Large intestine (tissue), 12 donors: ENCODE data around the gene PSMD14. TPM values are rescaled to one million over a fixed set of nuclear protein-coding genes. Genes with fewer than 3 reads are reported as not detected.
"Not testable (repeated sequence)": the region's sequence is repeated elsewhere in the genome, so short reads cannot be mapped to it uniquely, and the experiment has no call there.

Experiments used
- DNase-seq, 2 donors: peaks; one replicate each; pipeline versions ENCODE4 v3.0.0 to v3.0.0-alpha.2; 2013
- H3K27ac ChIP-seq: one replicate; pipeline ENCODE4 v1.5.1; 2013; ENCODE audit warnings: low read length
- H3K27me3 ChIP-seq: 2 replicates; pipeline ENCODE4 v1.6.1; 2013; ENCODE audit warnings: low read length; ENCODE audit not compliant: control insufficient read depth, insufficient read depth
- H3K36me3 ChIP-seq: 2 replicates; pipeline ENCODE4 v1.6.1; 2013; ENCODE audit warnings: low read length; ENCODE audit not compliant: control insufficient read depth, insufficient read depth
- H3K4me1 ChIP-seq: one replicate; pipeline ENCODE4 v1.6.1; 2013; ENCODE audit warnings: low read length; ENCODE audit not compliant: control insufficient read depth, insufficient read depth
- H3K4me3 ChIP-seq: one replicate; pipeline ENCODE4 v1.5.1; 2013; ENCODE audit warnings: low read length
- H3K9me3 ChIP-seq: one replicate; pipeline ENCODE4 v1.6.1; 2013; ENCODE audit warnings: mild to moderate bottlenecking, low read depth, low read length, moderate library complexity; ENCODE audit not compliant: control insufficient read depth
- WGBS: methylation state at CpG from one replicate; pipeline ENCODE4 v1.1.5; 2013; ENCODE audit warnings: low lambda C conversion rate; ENCODE audit not compliant: insufficient coverage; 5-methylcytosine and 5-hydroxymethylcytosine counted together
- long read RNA-seq, 11 donors: transcript quantifications; one replicate each; lab custom pipeline, GENCODE V29; 2026
- polyA plus RNA-seq: library from polyadenylated mRNA; unstranded; fragments of 120-200 nt; gene quantifications from one replicate; pipeline ENCODE4 v1.2.1, GENCODE V29; 2013

Gene PSMD14
- 35.9 TPM for polyA plus RNA-seq
- long read RNA-seq, donor 1, transcript PSMD14-201 (12 exons, 1,954 nt) = major isoform, 20 of 21 reads
- long read RNA-seq, donor 1, partial matches to known transcripts = 0 of 21 reads
- long read RNA-seq, donor 1, other reads (novel, unspliced or antisense) = 0 of 21 reads
- long read RNA-seq, donor 2, transcript PSMD14-201 (12 exons, 1,954 nt) = major isoform, 16 of 21 reads
- long read RNA-seq, donor 2, partial matches to known transcripts = 5 of 21 reads
- long read RNA-seq, donor 2, other reads (novel, unspliced or antisense) = 0 of 21 reads
- long read RNA-seq, donor 3 = 0 reads
- long read RNA-seq, donor 4, partial matches to known transcripts = 0 of 4 reads
- long read RNA-seq, donor 4, other reads (novel, unspliced or antisense) = 0 of 4 reads
- long read RNA-seq, donor 5, transcript PSMD14-201 (12 exons, 1,954 nt) = major isoform, 16 of 16 reads
- long read RNA-seq, donor 5, partial matches to known transcripts = 0 of 16 reads
- long read RNA-seq, donor 5, other reads (novel, unspliced or antisense) = 0 of 16 reads
- long read RNA-seq, donor 6, transcript PSMD14-201 (12 exons, 1,954 nt) = major isoform, 22 of 27 reads
- long read RNA-seq, donor 6, transcript PSMD14-205 (2 exons, 1,786 nt) = minor isoform, 5 of 27 reads
- long read RNA-seq, donor 6, partial matches to known transcripts = 0 of 27 reads
- long read RNA-seq, donor 6, other reads (novel, unspliced or antisense) = 0 of 27 reads
- long read RNA-seq, donor 7, full-length matches to known transcripts = 9 of 9 reads
- long read RNA-seq, donor 7, partial matches to known transcripts = 0 of 9 reads
- long read RNA-seq, donor 7, other reads (novel, unspliced or antisense) = 0 of 9 reads
- long read RNA-seq, donor 8, full-length matches to known transcripts = 47 of 52 reads
- long read RNA-seq, donor 8, partial matches to known transcripts = 5 of 52 reads
- long read RNA-seq, donor 8, other reads (novel, unspliced or antisense) = 0 of 52 reads
- long read RNA-seq, donor 9, full-length matches to known transcripts = 24 of 24 reads
- long read RNA-seq, donor 9, partial matches to known transcripts = 0 of 24 reads
- long read RNA-seq, donor 9, other reads (novel, unspliced or antisense) = 0 of 24 reads
- long read RNA-seq, donor 10, full-length matches to known transcripts = 20 of 20 reads
- long read RNA-seq, donor 10, partial matches to known transcripts = 0 of 20 reads
- long read RNA-seq, donor 10, other reads (novel, unspliced or antisense) = 0 of 20 reads
- long read RNA-seq, donor 11, full-length matches to known transcripts = 18 of 28 reads
- long read RNA-seq, donor 11, partial matches to known transcripts = 10 of 28 reads
- long read RNA-seq, donor 11, other reads (novel, unspliced or antisense) = 0 of 28 reads

- Histone ChIP-seq H3K27ac (peak within 1 kb of the TSS; percentile 74), H3K4me1 (no peaks in the 10 kb centered on the region), H3K4me3 (peak within 1 kb of the TSS; percentile 73), H3K27me3 (no peaks in the 10 kb centered on the region), H3K9me3 (no peaks in the 10 kb centered on the region), H3K36me3 (no peaks in the 10 kb centered on the region)
- 0% methylated on average over 1 of the region's 60 CpGs for WGBS
- DNase-seq = peak; percentile 88 to 96
These were observed at the start of gene PSMD14 for GRCh38 chr2:161308178-161308955. TSS of gene PSMD14 (plus strand) at chr2:161308425. CDS start at chr2:161318826, 10,401 bp downstream.

GRCh38 chr2:161265874-161266273 lies 42.4 kb upstream of the PSMD14 start:
- H3K27me3 ChIP-seq = no peaks in the 10 kb centered on the region
- no peaks in the 10 kb centered on the region for H3K4me1 ChIP-seq
- no peak overlapping the region for H3K27ac ChIP-seq
- H3K9me3 ChIP-seq = no peaks in the 10 kb centered on the region
- 100% methylated on average over 1 of the region's 11 CpGs for WGBS
- DNase-seq = no peak
- H3K36me3 ChIP-seq = no peaks in the 10 kb centered on the region
- H3K4me3 ChIP-seq = no peak overlapping the region

DNA sequence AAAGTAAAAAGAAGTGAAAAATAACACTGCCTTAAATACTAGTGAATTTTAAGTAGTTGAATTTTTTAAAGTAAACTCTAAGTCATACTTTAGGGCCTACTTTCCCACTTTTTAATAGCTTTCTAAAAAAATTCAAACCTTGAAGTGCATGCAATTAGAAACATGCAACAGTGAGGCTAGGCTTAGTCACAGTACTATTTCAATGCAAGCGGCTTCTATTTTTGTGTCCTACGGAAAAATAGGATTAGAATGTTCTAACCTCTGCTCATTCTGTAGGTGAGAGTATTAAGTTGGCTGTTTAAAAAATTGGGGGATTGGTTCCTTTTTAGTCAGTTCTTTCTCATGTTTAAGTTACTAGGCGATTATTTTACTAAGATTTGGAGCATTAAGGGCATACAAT lies 39.1 kb upstream of the PSMD14 start:
- Histone ChIP-seq H3K27ac (no peak overlapping the region), H3K27me3 (no peaks in the 10 kb centered on the region), H3K36me3 (no peaks in the 10 kb centered on the region), H3K9me3 (peaks cover 4% of the 10 kb centered on the region), H3K4me1 (no peaks in the 10 kb centered on the region), H3K4me3 (no peak overlapping the region)
- WGBS = no CpG with 5 or more reads among the region's 3 CpGs
- no peak for DNase-seq

DNA sequence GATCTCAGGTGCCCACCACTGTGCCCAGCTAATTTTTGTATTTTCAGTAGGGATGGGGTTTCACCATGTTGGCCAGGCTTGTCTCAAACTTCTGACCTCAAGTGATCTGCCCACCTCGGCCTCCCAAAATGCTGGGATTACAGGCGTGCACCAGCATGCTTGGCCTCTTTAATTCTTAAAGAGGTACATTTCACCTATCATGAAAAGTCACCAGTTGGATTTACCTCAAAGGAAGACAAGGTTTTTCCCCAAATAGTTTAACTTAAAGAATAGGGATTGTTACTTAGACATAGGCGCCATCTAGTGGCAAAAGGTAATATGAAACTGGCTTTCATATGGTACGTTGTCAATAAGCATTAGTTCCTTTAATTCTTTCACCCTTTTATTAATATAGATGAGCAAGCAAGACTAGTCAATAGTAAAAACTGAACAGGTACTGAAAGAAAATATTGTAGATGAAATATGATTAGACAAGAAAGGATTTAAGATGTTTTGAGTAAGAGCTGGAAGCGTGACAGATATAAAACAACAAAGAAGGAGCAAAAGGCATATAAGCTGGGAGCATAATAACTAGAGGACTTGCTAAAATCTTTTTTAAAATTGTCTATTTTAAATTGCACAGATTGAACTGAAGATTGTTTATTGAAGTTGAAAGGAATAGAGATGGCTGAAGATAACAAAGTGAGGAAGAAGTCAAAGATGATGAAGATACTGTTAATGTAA lies 35.0 kb upstream of the PSMD14 start:
- Histone ChIP-seq H3K9me3 (peaks cover 4% of the 10 kb centered on the region), H3K27ac (no peak overlapping the region), H3K36me3 (no peaks in the 10 kb centered on the region), H3K4me1 (no peaks in the 10 kb centered on the region), H3K4me3 (no peak overlapping the region), H3K27me3 (no peaks in the 10 kb centered on the region)
- WGBS = 58% methylated on average over 2 of the region's 5 CpGs
- DNase-seq = peak in 1 of 2 donors; percentile 19

- not testable (repeated sequence) for H3K4me3 ChIP-seq, H3K27ac ChIP-seq, H3K36me3 ChIP-seq, H3K27me3 ChIP-seq, H3K4me1 ChIP-seq
- 65% methylated on average over 9 of the region's 11 CpGs for WGBS
- peaks cover 10% of the 10 kb centered on the region for H3K9me3 ChIP-seq
- peak in 1 of 2 donors; percentile 46 for DNase-seq
These were observed 29.5 kb upstream of the PSMD14 start for GRCh38 chr2:161278564-161279229.

- not testable (repeated sequence) for H3K36me3 ChIP-seq, H3K4me1 ChIP-seq, H3K4me3 ChIP-seq, DNase-seq, H3K27ac ChIP-seq, H3K27me3 ChIP-seq
- peaks cover 10% of the 10 kb centered on the region for H3K9me3 ChIP-seq
- 87% methylated on average over 3 of the region's 5 CpGs for WGBS
These were observed 28.9 kb upstream of the PSMD14 start for GRCh38 chr2:161279230-161279815.

- peak in 1 of 2 donors; percentile 10 for DNase-seq
- H3K4me3 ChIP-seq, H3K36me3 ChIP-seq, H3K27ac ChIP-seq, H3K4me1 ChIP-seq, H3K27me3 ChIP-seq: not testable (repeated sequence)
- H3K9me3 ChIP-seq = peaks cover 10% of the 10 kb centered on the region
- no CpG with 5 or more reads among the region's 18 CpGs for WGBS
These were observed 27.3 kb upstream of the PSMD14 start for GRCh38 chr2:161280906-161281323.

DNA sequence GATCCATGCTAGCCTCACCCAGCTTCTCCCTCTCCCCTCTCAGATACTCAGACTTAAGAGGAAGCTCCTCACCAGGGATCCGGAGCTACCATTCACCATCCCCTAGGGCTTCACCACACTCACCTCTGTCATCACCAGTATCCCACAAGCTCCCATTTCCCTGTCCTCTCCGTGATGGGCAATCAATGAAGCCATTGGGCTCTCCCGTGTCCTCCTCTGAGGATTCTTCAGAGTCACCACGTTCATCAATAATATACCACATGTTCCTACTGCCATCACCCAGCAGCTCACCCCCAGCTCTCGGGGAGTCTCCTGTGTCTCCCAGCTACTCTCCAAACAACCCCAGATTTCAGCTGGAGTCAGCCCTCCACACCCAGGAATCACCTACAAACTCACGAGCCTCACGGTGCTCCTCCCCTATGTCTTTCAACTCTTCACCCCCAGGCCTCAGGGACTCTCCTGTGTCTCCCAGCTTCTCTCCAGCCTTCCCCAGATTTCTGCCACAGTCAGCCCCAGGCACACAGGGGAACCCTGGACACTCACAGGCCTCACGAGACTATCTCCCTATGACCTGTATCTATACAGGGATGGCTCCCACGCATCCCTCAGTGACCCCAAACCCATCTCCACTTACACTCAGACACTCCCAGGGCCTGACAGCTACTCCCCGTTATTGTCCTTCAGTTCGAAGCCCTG lies 26.5 kb upstream of the PSMD14 start:
- H3K36me3 ChIP-seq, H3K27ac ChIP-seq, H3K27me3 ChIP-seq, H3K4me1 ChIP-seq, H3K4me3 ChIP-seq: not testable (repeated sequence)
- WGBS = 60% methylated on average over 2 of the region's 11 CpGs
- peaks cover 10% of the 10 kb centered on the region for H3K9me3 ChIP-seq
- peak in 1 of 2 donors; percentile 4 for DNase-seq
